Adipose tissue (tissue), 3 donors: ENCODE data around the gene HMOX1. TPM values are rescaled to one million over a fixed set of nuclear protein-coding genes. Genes with fewer than 3 reads are reported as not detected.

ENCODE experiments used
- H3K27ac ChIP-seq: one replicate; pipeline ENCODE4 v1.5.1; 2013; ENCODE audit warnings: low read depth, low read length
- WGBS, 3 donors: extraction: QIAGEN DNeasy Blood & Tissue Kit; methylation state at CpG; one replicate each; pipeline ENCODE4 v1.1.7; 2013; 5-methylcytosine and 5-hydroxymethylcytosine counted together
- polyA plus RNA-seq, 3 donors: library from polyadenylated mRNA; stranded (reverse); fragments of 200-250 nt; gene quantifications; one replicate each; pipeline ENCODE4 v1.2.3, GENCODE V29; 2013
- donor health status: healthy with polysubstance abuse.
- donor health status: Bipolar disorder and iron deficiency.
- donor health status: healthy.

The HMOX1 gene
- polyA plus RNA-seq, 3 donors, result 9.0 to 358 (median 86.9) TPM

DNA sequence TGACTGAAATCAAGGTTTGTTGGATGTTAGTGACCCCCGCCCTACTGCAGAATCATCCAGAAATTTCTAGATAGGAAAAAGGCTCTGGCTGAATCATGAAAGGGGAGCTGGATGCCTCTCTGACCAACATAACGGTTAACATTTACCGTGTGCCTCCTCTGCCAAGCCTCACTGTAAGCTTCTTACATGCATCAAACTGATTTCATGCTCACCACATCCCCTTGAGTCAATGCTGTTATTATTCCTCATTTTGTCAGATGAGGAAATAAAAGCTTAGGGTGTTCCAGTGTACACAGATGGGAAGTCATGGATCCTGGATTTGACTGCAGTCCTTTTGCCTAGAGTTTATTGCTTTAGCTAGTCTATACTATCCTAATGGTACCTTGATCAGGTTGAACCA lies 5.9 kb upstream of the HMOX1 start:
- no peak overlapping the region for H3K27ac ChIP-seq
- WGBS, 3 donors, result 56 to 78% (median 74%) methylated on average over 3 of the region's 3 CpGs

DNA sequence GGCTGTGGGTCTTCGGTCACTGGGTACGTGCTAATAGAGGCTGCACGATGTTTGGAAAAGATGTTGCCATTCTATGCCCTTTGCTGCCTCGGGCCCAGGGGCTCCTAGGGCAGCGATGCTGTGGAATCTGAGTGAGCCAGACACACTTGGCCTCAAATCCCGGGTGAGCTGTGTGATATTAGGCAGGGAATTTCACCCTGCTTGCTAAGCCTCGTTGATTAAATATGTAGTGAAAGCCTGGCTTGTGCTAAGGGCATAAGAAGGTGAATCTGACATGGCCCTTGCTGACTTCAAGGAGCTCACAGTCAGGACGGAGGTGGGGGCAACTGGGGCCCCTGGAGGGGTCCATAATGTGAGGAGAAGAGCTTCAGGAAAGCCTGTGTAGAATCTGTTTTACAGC lies 5.4 kb upstream of the HMOX1 start:
- WGBS, 3 donors, result 83 to 85% (median 84%) methylated on average over 8 of the region's 8 CpGs
- H3K27ac ChIP-seq, result no peak overlapping the region

DNA sequence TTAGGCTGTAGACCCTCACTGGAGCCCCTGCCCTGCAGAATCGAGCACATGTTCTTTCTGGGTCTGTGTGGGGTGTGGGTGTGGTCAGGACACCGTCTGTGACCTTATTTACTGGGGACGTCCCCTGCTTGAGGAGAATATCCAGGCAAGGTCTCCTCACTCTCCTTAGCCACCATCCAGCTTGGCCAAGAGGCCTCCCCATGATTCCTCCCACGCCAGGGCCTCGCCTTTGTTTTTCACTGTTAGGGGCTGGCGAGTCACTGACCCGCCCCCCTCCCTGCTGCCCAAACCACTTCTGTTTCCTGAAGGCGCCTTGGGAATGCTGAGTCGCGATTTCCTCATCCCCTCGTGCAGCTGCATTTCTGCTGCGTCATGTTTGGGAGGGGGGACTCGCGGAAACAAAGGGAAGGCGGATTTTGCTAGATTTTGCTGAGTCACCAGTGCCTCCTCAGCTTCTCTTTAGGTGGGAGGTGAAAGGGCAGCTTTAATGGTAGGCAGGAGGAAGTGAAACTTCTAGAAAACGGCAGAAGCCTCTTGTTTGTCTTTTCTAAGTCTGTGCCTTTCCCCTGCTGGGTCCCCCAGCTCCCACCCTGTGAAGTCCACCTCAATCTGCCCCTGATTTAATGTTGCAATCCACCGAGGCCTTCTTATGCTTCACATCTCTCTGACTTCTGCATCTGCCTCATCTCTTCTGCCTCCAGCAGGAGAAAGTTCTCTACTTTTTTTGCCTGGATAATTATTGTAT lies 4.0 kb upstream of the HMOX1 start:
- H3K27ac ChIP-seq, result peak overlapping the region; percentile 7
- WGBS, 3 donors, result 5 to 9% (median 7%) methylated on average over 17 of the region's 17 CpGs

DNA sequence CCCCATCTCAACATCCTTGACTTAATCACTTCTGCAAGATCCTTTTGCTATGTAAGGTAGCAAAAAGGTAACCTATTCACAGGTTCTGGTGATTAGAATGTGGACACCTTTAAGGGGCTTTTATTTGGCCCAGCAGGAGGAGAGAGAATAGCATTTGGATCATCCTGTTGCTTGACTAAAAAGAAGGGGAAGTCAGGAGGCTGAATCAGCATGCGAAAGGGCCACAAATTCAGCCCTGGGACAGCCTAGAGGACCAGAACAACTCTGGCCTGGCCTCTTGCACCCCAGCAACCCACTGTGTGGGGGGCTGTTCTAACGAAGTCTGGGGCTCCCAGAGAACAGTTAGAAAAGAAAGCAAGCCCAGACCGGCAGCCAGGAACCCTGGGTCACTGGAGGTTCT lies 3.2 kb upstream of the HMOX1 start:
- 69 to 83% (median 77%) methylated on average over 3 of the region's 3 CpGs for WGBS, 3 donors
- no peak overlapping the region for H3K27ac ChIP-seq

DNA sequence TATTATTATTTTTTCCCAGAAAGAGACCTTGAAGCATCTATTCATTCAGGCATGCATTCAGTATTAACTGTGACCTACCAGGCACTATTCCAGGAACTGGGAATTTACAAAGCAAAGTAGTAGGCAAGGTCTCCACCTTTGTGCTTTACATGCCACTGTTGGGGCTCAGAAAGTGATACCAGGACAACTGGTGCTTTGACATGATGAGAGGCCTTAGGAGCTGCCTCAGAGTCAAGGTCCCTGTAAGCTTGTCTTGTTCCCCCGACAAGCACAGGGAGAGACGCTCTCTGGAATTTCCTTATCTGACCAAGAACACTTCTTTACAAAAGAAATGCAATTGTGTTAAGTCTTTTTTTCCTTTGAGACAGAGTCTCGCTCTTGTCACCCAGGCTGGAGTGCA lies 2.3 kb upstream of the HMOX1 start:
- 78 to 85% (median 78%) methylated on average over 3 of the region's 3 CpGs for WGBS, 3 donors
- H3K27ac ChIP-seq, result no peak overlapping the region

DNA sequence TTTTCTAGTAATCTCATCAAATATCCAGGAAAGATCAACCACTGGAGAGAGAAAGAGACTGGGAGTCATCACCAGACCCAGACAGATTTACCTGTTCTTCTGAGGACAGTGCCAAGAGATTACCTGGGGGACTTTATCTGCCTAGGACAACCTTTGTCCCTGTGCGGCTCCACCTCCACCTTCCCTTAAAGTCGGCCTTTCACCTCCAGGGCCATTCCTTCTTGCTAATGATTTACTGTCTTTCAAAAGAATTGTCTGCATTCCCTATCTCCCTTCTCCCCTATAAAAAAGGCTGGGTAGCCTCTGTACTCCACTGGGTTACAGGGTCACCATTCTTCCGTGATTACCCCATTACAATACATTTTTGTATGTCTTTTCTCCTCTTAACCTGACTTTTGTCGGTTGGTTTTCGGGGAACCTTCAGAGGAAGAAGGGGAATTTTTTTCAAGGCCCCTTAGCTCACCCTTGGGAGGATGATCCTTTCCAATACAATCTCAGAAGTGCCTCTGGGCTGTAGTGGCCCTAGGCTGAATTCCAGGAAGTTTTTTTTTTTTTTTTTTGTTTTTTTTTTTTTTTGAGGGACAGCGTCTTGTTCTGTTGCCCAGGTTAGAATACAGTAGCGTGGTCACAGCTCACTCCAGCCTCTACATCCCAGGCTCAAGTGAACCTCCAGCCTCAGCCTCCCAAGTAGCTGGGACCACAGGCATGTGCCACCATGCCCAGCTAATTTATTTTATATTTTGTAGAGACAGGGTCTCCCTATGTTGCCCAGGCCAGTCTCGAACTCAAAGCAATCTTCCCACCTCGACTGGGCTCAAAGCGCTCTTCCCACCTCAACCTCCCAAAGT lies 1.5 kb upstream of the HMOX1 start:
- 57 to 88% (median 79%) methylated on average over 10 of the region's 10 CpGs for WGBS, 3 donors
- no peak overlapping the region for H3K27ac ChIP-seq

DNA sequence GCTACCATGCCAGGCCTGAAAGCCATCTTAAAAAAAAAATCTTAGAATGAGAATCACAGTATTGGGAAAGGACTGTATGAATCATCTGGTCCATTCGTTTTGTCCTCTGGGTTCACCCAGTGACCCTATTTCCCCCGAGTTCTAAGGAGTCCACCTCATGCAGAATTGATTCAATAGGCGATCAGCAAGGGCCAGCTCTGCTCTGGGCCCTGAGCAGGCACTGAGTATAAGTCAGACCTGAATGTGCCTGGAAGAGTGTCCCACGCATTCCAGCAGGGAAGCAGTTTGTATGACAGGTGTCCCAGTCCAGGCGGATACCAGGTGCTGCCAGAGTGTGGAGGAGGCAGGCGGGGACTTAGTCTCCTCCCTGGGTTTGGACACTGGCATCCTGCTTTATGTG lies 883 bp upstream of the HMOX1 start:
- WGBS, 3 donors, result 85 to 93% (median 87%) methylated on average over 6 of the region's 6 CpGs
- no peak overlapping the region for H3K27ac ChIP-seq

DNA sequence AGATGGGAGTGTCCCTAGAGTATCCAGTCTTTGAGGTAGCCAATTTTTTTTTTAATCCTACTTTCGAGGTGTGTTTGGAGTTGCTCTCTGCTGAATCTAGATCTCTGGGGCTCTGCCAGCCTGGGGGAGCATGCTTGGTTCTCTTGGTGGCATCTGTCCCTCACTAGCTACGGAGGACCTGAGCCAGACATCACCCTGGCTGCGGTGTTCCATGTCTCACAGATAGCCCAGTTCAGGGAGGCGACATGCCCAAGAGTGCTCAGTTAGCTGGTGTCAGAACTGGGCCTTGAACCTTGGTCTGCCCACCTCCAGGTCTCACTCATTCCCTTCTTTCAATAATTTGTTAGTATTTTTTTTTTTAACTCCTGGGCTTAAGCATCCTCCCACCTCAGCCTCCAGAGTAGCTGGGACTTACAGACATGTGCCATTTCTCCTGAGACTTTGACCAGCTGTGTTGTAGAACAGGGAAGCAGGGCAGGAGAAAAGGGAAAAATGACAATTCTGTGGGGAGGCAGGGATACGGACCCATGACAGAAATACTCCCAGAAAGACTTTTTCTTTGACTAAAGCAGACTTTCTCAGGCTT lies 621 bp downstream of the HMOX1 start:
- H3K27ac ChIP-seq, result peak overlapping the region; percentile 2

DNA sequence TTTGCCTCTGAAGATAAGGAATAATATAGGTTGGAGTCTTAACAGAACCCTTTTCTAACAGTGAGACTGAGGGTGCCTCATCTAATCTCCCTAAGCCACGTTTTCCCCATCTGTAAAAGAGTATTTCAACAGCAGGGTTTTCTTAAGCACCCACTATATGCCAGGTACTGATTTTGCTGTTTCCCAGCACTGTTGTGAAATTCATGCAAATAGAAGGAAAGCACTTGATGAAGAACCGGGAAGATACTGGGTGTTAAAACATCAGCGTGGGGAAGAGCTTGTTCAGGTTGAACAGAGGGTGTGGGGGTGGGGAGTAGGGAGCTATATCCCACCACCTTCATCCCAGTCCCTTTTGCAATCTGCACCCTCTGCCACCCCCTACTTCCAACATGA lies 2.8 kb downstream of the HMOX1 start:
- 58 to 95% (median 64%) methylated on average over 3 of the region's 3 CpGs for WGBS, 3 donors
- no peak overlapping the region for H3K27ac ChIP-seq

More for the DNA sequence above, 621 bp downstream of the HMOX1 start:
- WGBS, 3 donors, result 42 to 66% (median 59%) methylated on average over 5 of the region's 5 CpGs

DNA sequence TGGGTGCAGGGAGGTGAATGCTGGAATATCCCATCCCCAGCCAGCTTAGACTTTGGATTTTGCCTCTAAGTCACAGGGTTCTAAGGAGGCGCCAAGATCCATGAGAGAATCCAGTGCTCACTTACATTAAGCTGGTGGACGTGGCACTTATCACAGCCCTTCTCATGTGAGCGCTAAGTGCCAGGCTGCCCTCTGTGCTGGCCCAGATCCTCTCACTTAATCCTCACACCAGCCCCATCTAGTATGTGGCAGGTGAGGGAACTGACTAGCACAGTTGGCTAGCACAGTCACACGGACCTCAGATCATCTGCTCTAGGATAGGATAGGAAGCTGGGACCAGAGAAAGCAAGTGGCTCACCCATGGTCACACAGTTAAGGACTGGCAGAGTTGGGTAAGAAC lies 3.6 kb downstream of the HMOX1 start:
- WGBS, 3 donors, result 80 to 85% (median 82%) methylated on average over 4 of the region's 4 CpGs
- H3K27ac ChIP-seq, result no peak overlapping the region

DNA sequence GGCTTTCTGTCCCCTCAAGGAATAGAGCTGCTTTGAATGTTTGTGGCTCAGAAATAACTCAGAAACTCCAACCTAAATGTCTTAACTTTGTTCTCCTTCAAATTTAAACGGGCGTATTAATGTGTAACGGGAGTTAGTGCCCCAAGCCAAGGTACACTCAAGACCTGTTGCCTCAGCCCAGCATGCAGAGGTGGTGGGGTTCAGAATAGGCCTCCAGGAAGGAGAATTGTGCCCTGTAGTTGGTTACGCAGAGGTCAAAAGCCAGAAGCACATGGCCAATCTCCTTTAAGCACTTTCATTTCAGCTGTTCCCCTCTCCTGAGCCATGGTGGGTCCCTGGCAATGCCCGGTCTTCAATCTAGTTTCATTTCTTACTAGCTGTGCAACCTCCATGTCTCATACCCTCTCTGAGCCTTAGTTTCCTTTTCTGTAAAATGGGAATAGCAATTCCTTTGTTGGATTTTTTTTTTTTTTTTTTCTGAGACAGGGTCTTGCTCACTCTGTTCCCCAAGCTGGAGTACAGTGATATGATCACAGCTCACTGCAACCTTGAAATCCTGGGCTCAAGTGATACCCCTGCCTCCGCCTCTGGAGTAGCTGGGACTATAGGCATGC lies 4.2 kb downstream of the HMOX1 start:
- no peak overlapping the region for H3K27ac ChIP-seq
- WGBS, 3 donors, result 66 to 94% (median 87%) methylated on average over 6 of the region's 6 CpGs

DNA sequence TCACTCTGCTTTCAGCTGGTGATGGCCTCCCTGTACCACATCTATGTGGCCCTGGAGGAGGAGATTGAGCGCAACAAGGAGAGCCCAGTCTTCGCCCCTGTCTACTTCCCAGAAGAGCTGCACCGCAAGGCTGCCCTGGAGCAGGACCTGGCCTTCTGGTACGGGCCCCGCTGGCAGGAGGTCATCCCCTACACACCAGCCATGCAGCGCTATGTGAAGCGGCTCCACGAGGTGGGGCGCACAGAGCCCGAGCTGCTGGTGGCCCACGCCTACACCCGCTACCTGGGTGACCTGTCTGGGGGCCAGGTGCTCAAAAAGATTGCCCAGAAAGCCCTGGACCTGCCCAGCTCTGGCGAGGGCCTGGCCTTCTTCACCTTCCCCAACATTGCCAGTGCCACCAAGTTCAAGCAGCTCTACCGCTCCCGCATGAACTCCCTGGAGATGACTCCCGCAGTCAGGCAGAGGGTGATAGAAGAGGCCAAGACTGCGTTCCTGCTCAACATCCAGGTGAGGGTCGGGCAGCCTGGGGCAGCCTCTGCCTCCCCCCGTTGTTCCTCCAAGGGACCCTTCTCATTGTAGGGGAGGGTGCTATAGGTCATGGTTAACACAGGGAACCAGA lies 5.9 kb downstream of the HMOX1 start:
- WGBS, 3 donors, result 92 to 96% (median 96%) methylated on average over 19 of the region's 19 CpGs
- H3K27ac ChIP-seq, result no peak overlapping the region

DNA sequence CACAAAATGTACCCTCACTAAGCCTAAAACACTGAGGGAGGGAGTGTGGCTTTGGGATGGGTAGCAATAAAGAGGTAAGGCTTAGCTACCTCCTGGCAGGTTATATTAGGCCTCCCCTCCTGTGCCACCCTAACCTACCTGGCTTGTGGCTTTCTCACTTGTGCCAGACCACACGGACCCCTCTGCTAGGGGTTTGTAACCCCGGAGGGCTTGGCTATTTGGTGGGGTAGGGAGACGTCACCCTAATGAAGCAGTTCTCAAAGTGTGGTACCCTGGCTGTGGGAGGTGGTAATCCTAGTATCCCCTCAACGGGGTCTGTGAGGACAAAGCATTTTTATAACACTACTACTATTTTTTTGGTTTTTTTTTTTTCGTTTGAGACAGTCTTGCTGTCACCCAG lies 10.0 kb downstream of the HMOX1 start:
- no peak overlapping the region for H3K27ac ChIP-seq
- 81 to 93% (median 86%) methylated on average over 5 of the region's 5 CpGs for WGBS, 3 donors

DNA sequence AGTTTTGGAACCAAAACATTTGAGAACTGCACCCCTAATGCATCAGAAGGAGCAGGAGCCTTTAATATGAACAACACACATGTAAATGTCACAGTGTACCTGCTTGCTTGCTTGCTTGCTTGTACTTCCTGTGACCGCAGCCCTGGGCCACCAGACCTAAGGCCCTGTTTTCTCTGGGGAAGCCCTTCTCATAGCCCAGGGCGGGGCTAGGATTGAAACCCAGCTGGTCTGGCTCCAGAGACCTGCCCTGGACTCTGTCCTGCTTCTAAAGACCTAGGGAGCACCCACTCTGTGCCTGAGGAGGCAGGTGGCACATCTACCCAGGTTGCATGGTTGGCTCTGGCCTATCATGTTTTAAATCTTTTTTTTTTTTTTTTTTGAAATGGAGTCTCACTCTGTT lies 11.5 kb downstream of the HMOX1 start:
- WGBS, 3 donors, result 74 to 97% (median 89%) methylated on average over 2 of the region's 2 CpGs
- no peak overlapping the region for H3K27ac ChIP-seq

DNA sequence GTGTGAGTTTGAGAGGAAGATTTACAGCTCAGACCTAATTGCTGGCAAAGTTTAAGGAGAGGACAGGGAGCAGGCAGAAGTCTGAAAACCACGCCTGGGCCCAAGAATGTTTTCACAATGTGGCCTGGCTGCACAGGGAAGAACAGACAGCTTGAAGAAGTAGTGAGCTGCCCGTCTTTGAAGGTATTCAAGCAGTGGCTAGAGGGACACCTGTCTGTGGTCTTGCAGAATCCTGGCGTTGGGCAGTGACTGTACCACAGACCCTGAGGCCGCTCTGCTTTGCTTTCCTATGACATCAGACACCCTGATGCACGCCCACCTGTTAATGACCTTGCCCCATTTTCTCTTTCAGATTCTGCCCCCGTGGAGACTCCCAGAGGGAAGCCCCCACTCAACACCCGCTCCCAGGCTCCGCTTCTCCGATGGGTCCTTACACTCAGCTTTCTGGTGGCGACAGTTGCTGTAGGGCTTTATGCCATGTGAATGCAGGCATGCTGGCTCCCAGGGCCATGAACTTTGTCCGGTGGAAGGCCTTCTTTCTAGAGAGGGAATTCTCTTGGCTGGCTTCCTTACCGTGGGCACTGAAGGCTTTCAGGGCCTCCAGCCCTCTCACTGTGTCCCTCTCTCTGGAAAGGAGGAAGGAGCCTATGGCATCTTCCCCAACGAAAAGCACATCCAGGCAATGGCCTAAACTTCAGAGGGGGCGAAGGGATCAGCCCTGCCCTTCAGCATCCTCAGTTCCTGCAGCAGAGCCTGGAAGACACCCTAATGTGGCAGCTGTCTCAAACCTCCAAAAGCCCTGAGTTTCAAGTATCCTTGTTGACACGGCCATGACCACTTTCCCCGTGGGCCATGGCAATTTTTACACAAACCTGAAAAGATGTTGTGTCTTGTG lies 12.5 kb downstream of the HMOX1 start:
- WGBS, 3 donors, result 72 to 87% (median 83%) methylated on average over 16 of the region's 16 CpGs

DNA sequence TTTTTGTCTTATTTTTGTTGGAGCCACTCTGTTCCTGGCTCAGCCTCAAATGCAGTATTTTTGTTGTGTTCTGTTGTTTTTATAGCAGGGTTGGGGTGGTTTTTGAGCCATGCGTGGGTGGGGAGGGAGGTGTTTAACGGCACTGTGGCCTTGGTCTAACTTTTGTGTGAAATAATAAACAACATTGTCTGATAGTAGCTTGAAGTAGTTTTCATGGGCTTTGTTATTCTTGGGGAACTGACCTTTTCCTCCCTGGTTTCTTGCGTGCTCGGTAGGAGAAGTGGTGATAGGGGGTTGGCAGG lies 13.1 kb downstream of the HMOX1 start:
- H3K27ac ChIP-seq, result no peak overlapping the region
- 41 to 65% (median 56%) methylated on average over 4 of the region's 4 CpGs for whole genome bisulfite sequencing, 3 donors

More for the DNA sequence above, 12.5 kb downstream of the HMOX1 start:
- no peak overlapping the region for H3K27ac ChIP-seq

DNA sequence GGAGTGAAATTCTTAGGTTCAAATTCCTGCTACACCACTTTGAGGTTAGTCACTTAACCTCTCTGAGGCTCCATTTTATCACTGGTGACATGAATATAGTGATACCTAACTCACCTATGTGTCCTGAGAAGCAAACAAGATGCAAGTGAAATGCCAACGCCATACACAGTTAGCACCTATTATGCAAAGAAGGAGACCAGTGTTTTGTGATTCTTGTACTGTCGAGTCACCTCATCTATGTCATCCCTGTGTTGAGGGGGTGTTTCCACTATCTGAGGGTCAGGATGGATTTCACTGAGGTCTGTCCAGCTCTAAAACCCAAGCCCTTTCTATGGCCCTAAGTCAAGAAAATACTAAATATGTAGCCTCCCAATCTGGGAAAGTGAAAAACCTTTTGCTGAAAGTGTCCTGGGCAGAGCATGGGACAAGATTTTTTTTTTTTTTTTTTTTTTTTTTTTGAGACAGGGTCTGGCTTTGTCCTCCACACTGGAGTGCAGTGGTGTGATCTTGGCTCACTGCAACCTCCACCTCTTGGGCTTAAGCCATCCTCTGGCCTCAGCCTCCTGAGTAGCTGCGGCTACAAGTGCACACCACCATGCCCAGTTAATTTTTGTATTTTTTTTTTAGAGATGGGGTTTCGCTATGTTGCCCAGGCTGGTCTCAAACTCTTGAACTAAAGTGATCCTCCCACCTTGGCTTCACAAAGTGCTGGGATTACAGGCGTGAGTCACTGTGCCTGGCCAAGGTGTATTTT lies 14.1 kb downstream of the HMOX1 start:
- 91 to 95% (median 93%) methylated on average over 5 of the region's 5 CpGs for WGBS, 3 donors

More for the DNA sequence above, 14.1 kb downstream of the HMOX1 start:
- no peak overlapping the region for H3K27ac ChIP-seq
